GM19099 (cell line): Measurements from ENCODE around the gene SLC4A2.
A peak's percentile ranks its signal among the peaks of the same experiment; 100 is the strongest.

Experiments used
- POLR2A ChIP-seq: IDR thresholded peaks from 3 replicates; pipeline ENCODE4 v1.6.1; 2011; ENCODE audit warnings: low read depth; ENCODE audit not compliant: insufficient read length; ENCODE audit errors: extremely low read depth

SLC4A2 gene

GRCh38 chr7:151079199-151079910 lies 20.0 kb downstream of the SLC4A2 start:
- no peak for TF ChIP-seq POLR2A

- no peak for TF ChIP-seq POLR2A
Observed at GRCh38 chr7:151080067-151080521, 20.7 kb downstream of the SLC4A2 start.

- TF ChIP-seq POLR2A: peak; percentile 87
Observed at GRCh38 chr7:151080522-151081169, 21.3 kb downstream of the SLC4A2 start, which contains the start of gene FASTK. Gene FASTK, minus strand, starts transcription at chr7:151080809. Its CDS starts 43 bp downstream, at chr7:151080766.

DNA sequence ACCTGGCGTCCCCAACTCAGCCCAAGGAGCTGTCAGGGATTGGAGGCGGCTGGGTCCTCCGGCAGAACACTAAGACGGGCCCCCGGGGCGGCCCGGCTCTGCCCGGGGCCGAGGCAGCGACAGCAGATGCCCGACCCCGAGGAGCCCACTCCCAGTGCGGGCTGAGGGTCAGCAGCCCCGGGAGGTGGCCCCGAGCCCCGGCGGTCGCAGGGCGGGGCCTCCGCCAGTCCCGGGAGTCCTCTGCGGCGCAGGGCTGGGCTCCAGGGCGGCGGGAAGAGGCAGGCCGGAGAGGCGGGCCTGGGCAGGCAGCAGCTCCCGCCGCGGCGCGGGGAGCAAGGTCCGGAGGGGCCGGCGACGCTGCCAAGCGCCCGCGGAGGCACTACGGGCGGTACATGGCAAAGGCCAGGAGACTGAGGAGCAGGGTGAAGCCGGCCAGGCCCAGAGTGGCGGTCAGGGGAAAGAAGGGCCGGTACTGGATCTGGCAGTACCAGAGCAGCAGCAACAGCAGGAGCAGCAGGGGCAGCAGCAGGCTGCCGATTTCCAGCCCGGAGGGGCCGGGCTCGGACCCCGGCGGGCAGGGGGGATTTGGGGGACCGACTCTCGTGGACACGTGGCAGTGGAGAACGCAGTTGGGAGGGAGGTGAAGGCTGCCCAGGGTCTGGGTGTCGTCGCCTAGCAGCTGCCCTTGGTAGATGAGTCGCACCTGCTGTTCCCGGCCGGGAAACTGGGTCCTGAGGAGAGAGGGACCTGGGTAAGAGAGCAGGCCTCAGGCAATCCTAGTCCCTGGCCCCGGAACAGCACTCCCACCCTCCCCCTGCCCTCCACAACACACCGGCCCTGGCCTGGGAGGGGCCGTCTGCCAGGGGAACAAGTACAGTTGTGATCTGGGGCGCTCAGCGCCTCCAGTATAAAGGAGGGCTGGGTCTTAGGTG lies 22.0 kb downstream of the SLC4A2 start:
- no peak for TF ChIP-seq POLR2A

- TF ChIP-seq POLR2A: no peak
Observed at GRCh38 chr7:151082141-151083070, 23.0 kb downstream of the SLC4A2 start.

- peak; percentile 65 for TF ChIP-seq POLR2A
Observed at GRCh38 chr7:151083071-151083823, 23.9 kb downstream of the SLC4A2 start, which contains the start of gene TMUB1. Gene TMUB1, minus strand, starts transcription at chr7:151083493. Its CDS starts 930 bp downstream, at chr7:151082563.

GRCh38 chr7:151083824-151084160 lies 24.4 kb downstream of the SLC4A2 start:
- TF ChIP-seq POLR2A: no peak

DNA sequence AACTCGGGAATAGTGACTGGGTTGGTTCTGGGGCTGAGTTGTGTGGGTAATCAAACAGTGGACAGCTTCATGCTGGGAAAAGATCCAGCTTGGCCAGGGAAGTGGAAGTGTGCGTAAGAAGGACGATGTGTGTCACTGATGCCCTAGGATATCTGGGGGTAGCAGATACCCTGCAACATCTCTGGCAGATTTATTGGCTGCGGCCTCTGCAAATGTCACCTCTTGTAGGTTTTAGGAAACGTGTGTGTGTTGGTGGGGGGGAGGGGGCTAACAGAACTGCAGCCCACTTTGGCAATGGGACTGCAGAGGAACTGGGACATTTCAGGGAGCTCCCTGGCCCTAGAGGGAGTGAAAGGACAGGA lies 25.9 kb downstream of the SLC4A2 start:
- no peak for TF ChIP-seq POLR2A

DNA sequence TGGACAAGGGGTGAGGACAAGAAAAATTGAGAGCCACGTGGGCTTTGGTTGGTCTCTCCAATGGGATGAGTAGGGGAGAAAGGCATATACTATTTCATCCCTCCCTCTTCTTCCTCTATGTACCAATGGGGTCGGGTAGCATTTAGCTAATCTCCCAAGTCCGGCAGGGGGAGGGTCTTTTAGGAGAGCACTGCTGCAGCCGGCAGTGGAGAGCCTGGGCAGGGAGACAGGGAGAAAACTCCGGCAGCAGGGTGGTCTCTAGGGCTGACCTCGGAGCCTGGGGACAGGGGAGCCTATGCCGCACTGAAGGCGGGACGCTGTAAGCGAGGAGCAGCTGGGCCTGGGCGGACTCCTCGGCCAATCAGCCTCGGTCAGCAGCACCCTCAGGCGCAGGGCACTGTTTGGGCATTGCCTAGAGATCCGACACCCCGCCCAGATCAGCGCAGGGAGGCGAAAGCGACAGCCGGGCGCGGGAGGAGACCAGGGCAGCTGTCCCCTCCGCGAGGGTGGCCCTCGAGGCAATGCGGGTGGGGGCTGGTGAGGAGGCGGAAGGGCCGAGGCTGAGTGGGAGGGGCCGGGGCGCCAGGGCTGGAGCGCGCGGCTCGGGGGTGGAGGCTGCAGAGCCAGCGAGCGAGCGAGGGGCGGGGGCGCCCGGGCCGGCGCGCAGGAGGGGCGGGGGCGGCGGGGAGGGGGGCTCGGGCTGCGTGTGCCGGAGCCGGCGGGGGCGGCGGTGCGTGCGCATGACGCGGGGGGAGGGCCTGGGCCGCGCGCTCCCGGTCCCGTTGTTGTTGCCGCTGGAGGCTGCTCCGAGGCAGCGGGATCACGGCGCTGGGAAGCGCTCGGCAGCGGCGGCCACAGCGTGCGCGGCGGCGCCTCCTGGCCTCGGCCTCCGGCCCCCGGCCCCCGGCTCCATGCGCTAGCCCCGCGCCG lies 26.6 kb downstream of the SLC4A2 start, which contains the start of gene AGAP3:
AGAP3 (plus strand) TSS at position 785 of the 930 bp plus-strand sequence. CDS start 267 bp downstream, outside the sequence.
- TF ChIP-seq POLR2A: peak; percentile 75

DNA sequence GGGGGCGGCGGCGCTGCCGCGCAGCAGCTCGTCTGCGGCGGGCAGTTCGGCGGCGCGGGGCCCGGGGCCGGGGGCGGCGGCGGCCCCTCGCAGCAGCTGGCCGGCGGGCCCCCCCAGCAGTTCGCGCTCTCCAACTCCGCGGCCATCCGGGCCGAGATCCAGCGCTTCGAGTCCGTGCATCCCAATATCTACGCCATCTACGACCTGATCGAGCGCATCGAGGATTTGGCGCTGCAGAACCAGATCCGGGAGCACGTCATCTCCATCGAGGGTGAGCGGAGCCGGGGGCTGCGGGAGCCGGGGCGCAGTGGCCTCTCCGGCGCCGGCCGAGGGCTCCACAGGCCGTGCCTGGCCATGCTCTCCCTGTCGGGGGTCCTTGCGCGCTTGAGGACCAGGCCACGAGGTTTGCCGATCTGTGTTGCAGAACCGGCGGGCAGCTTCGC lies 27.4 kb downstream of the SLC4A2 start:
- no peak for TF ChIP-seq POLR2A

DNA sequence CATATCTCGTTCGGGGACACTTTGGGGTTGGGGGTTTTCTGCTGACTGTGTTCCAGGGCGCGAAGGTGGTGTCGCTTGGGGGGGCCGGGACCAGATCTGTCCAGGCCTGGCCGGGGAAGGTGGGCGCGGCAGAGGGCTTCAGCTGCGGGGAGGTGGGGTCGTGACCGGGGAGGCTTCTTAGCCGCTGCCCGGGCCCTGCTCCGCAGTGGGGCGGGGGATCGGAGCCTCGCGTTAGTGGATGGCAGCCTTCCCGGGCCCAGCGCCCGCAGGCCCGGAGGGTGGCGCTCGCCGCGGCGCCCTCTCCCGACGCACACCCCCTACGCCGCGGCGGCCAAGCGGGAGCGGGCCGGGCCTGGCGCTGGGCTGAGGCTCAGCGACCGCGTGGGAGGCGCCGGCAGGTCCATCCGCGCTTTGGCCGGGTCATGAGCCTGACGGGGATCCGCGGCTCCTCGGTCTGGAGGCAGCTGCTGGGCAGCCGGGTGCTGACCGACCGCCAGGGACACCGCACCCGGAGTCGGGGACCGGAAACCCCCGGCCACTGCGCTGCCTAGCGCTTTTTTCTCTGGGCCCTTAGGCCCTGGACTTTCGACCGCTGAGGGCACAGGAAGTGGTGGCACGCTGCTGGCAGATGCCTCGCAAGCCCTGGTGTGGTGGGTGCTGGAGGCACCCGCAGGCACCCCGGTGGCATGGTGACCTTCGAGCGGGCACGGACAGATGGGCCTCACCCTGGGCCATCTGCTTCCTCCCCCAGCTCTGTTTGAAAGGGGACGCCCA lies 28.0 kb downstream of the SLC4A2 start:
- peak; percentile 51 for TF ChIP-seq POLR2A
